H9 (cell line): ENCODE results near the gene CFAP161. TPM values are rescaled to one million over a fixed set of nuclear protein-coding genes. Genes with fewer than 3 reads are reported as not detected.

Experiments
- DNase-seq: peaks from one replicate; pipeline ENCODE4 v3.0.0-alpha.2; 2017
- H2AFZ ChIP-seq: one replicate; pipeline ENCODE4 v1.6.1; 2013; ENCODE audit warnings: mild to moderate bottlenecking, low read length, control low read depth, moderate library complexity
- H2AK5ac ChIP-seq: 2 replicates; pipeline ENCODE4 v1.6.1; 2013; ENCODE audit warnings: low read length, control low read depth, mixed read lengths; ENCODE audit not compliant: insufficient read length
- H2BK120ac ChIP-seq: one replicate; pipeline ENCODE4 v1.6.1; 2013; ENCODE audit warnings: low read depth, mild to moderate bottlenecking, low read length, control low read depth, inconsistent platforms; ENCODE audit not compliant: poor library complexity, severe bottlenecking
- H2BK12ac ChIP-seq: 2 replicates; pipeline ENCODE4 v1.6.1; 2013; ENCODE audit warnings: low read length, control low read depth, mixed read lengths, low read depth; ENCODE audit not compliant: insufficient read length
- H2BK15ac ChIP-seq: 2 replicates; pipeline ENCODE4 v1.6.1; 2013; ENCODE audit warnings: low read depth, low read length, control low read depth
- H2BK20ac ChIP-seq: one replicate; pipeline ENCODE4 v1.6.1; 2013; ENCODE audit warnings: low read depth, mild to moderate bottlenecking, low read length, control low read depth, inconsistent platforms; ENCODE audit not compliant: poor library complexity, severe bottlenecking
- H2BK5ac ChIP-seq: 2 replicates; pipeline ENCODE4 v1.6.1; 2013; ENCODE audit warnings: low read length, control low read depth, mixed read lengths; ENCODE audit not compliant: insufficient read length
- H3K14ac ChIP-seq: 2 replicates; pipeline ENCODE4 v1.6.1; 2013; ENCODE audit warnings: low read length, control low read depth; ENCODE audit not compliant: insufficient read depth
- H3K18ac ChIP-seq: 2 replicates; pipeline ENCODE4 v1.6.1; 2013; ENCODE audit warnings: low read depth, mild to moderate bottlenecking, mixed read lengths, low read length, control low read depth; ENCODE audit not compliant: insufficient read length
- H3K23ac ChIP-seq: 2 replicates; pipeline ENCODE4 v1.6.1; 2013; ENCODE audit warnings: low read length, control low read depth, mixed read lengths, low read depth; ENCODE audit not compliant: insufficient read length
- H3K23me2 ChIP-seq: 2 replicates; pipeline ENCODE4 v1.6.1; 2013; ENCODE audit warnings: low read depth, mild to moderate bottlenecking, mixed read lengths, low read length, control low read depth; ENCODE audit not compliant: insufficient read length, poor library complexity, severe bottlenecking
- H3K27ac ChIP-seq: 2 replicates; pipeline ENCODE4 v1.5.1; 2013; ENCODE audit warnings: low read length, control low read depth, mixed read lengths, low read depth; ENCODE audit not compliant: insufficient read length
- H3K27me3 ChIP-seq: 2 replicates; pipeline ENCODE4 v1.6.1; 2013; ENCODE audit warnings: low read length, control low read depth, inconsistent platforms; ENCODE audit not compliant: insufficient read depth
- H3K4ac ChIP-seq: 2 replicates; pipeline ENCODE4 v1.6.1; 2013; ENCODE audit warnings: low read depth, mild to moderate bottlenecking, control low read depth, inconsistent platforms, low read length, moderate library complexity
- H3K4me1 ChIP-seq: 2 replicates; pipeline ENCODE4 v1.6.1; 2013; ENCODE audit warnings: low read length, control low read depth, inconsistent platforms; ENCODE audit not compliant: insufficient read depth
- H3K4me2 ChIP-seq: 2 replicates; pipeline ENCODE4 v1.6.1; 2013; ENCODE audit warnings: low read length, control low read depth, mixed read lengths; ENCODE audit not compliant: insufficient read length, insufficient read depth
- H3K56ac ChIP-seq: 2 replicates; pipeline ENCODE4 v1.6.1; 2013; ENCODE audit warnings: low read depth, mild to moderate bottlenecking, mixed read lengths, low read length, control low read depth; ENCODE audit not compliant: insufficient read length
- H3K79me1 ChIP-seq: 2 replicates; pipeline ENCODE4 v1.6.1; 2013; ENCODE audit warnings: low read depth, mild to moderate bottlenecking, moderate library complexity, low read length, control low read depth, inconsistent platforms; ENCODE audit not compliant: insufficient read depth, poor library complexity, severe bottlenecking
- H3K79me2 ChIP-seq: 2 replicates; pipeline ENCODE4 v1.6.1; 2013; ENCODE audit warnings: low read length, control low read depth, inconsistent platforms; ENCODE audit not compliant: insufficient read depth
- H3K9ac ChIP-seq: 2 replicates; pipeline ENCODE4 v1.6.1; 2013; ENCODE audit warnings: low read length, control low read depth, mixed read lengths; ENCODE audit not compliant: insufficient read length; ENCODE audit errors: extremely low read depth
- H3K9me3 ChIP-seq: one replicate; pipeline ENCODE4 v1.6.1; 2013; ENCODE audit warnings: low read depth, low read length, inconsistent platforms; ENCODE audit not compliant: control insufficient read depth
- H3T11ph ChIP-seq: one replicate; pipeline ENCODE4 v1.6.1; 2013; ENCODE audit warnings: mild to moderate bottlenecking, low read length, control low read depth, inconsistent platforms
- H4K20me1 ChIP-seq: one replicate; pipeline ENCODE4 v1.6.1; 2013; ENCODE audit not compliant: control insufficient read depth, insufficient read length, insufficient read depth
- H4K5ac ChIP-seq: 2 replicates; pipeline ENCODE4 v1.6.1; 2013; ENCODE audit warnings: low read depth, mild to moderate bottlenecking, mixed read lengths, low read length, control low read depth; ENCODE audit not compliant: insufficient read length
- H4K8ac ChIP-seq: replicated peaks from 2 replicates; pipeline ENCODE4 v1.6.1; 2013; ENCODE audit warnings: low read length, control low read depth, mixed read lengths, low read depth; ENCODE audit not compliant: insufficient read length
- H4K91ac ChIP-seq: 2 replicates; pipeline ENCODE4 v1.6.1; 2013; ENCODE audit warnings: low read depth, mild to moderate bottlenecking, moderate library complexity, mixed read lengths, low read length, control low read depth; ENCODE audit not compliant: insufficient read length
- H3K27ac Mint-ChIP-seq, 3 experiments: 2 replicates in 2 of 3; 3 replicates in 1 of 3; pipeline ENCODE4 v1.8.0; 2020 to 2021; ENCODE audit warnings: mixed read lengths in 3 of 3, mild to moderate bottlenecking in 1 of 3, moderate library complexity in 1 of 3
- H3K27me3 Mint-ChIP-seq: 2 replicates; pipeline ENCODE4 v1.8.0; 2021; ENCODE audit warnings: low read depth, mild to moderate bottlenecking, moderate library complexity, mixed read lengths
- H3K36me3 Mint-ChIP-seq, 3 experiments: 2 replicates in 2 of 3; 3 replicates in 1 of 3; pipeline ENCODE4 v1.8.0; 2020 to 2021; ENCODE audit warnings: low read depth in 3 of 3, mixed read lengths in 3 of 3; ENCODE audit not compliant: insufficient read depth in 1 of 3
- H3K4me1 Mint-ChIP-seq, 2 experiments: 2 replicates each; pipeline ENCODE4 v1.8.0; 2020; ENCODE audit warnings: mixed read lengths in 2 of 2
- H3K4me3 Mint-ChIP-seq, 2 experiments: 2 replicates in 1 of 2; 3 replicates in 1 of 2; pipeline ENCODE4 v1.8.0; 2020 to 2021; ENCODE audit warnings: mild to moderate bottlenecking in 2 of 2, mixed read lengths in 2 of 2, moderate library complexity in 1 of 2
- H3K9me3 Mint-ChIP-seq, 2 experiments: 2 replicates in 1 of 2; 3 replicates in 1 of 2; pipeline ENCODE4 v1.8.0; 2020; ENCODE audit warnings: mild to moderate bottlenecking in 2 of 2, mixed read lengths in 2 of 2, moderate library complexity in 1 of 2
- WGBS: extraction: QIAGEN DNeasy Blood & Tissue Kit; methylation state at CpG from one replicate; pipeline ENCODE4 v1.1.7; 2013; ENCODE audit warnings: missing lambda C conversion rate, low lambda C conversion rate, mixed read lengths; ENCODE audit not compliant: insufficient read length; ENCODE audit errors: extremely low coverage; 5-methylcytosine and 5-hydroxymethylcytosine counted together
- total RNA-seq: library from RNA; stranded (reverse); gene quantifications from 2 replicates; pipeline ENCODE4 v1.2.1, GENCODE V29; 2021
- TF ChIP-seq, protein P1 (sequence below): fragments of 200-600 bp; sonication (generic); conservative IDR thresholded peaks from 3 replicates; pipeline ENCODE4 v1.8.0; 2021; ENCODE audit warnings: antibody characterized with exemption, mild to moderate bottlenecking

CFAP161 gene
- total RNA-seq, 1 experiment from 2014 or later: 0.24 TPM

DNA sequence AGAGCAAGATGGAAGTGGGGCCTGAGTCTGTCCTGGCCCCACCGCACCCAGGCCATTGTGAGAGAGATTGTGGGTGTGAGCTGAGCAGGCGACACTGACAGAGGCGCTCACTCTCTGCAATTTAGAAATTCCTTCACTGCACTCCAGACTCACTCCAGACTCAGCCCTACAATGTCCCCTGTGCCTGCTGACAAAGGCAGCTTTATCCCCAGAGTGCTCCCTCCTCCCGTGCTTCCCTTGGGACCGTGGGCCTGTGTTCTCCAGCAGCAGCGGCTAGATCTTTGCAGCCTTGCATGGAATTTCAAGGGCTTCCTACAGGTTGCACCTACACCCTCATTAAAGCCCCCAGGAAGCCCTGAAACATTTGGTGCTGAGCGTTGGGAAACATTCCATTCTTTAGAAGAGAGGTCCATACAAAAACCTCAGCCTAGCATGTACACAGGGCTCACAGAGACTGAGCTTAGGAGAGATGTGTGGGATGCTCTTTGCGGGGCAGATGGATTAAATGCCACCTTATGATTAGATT is 61.3 kb downstream of the CFAP161 start:
- peaks cover 12% of the 10 kb centered on the region for H3K27me3 Mint-ChIP-seq
- TF ChIP-seq, protein P1, sequence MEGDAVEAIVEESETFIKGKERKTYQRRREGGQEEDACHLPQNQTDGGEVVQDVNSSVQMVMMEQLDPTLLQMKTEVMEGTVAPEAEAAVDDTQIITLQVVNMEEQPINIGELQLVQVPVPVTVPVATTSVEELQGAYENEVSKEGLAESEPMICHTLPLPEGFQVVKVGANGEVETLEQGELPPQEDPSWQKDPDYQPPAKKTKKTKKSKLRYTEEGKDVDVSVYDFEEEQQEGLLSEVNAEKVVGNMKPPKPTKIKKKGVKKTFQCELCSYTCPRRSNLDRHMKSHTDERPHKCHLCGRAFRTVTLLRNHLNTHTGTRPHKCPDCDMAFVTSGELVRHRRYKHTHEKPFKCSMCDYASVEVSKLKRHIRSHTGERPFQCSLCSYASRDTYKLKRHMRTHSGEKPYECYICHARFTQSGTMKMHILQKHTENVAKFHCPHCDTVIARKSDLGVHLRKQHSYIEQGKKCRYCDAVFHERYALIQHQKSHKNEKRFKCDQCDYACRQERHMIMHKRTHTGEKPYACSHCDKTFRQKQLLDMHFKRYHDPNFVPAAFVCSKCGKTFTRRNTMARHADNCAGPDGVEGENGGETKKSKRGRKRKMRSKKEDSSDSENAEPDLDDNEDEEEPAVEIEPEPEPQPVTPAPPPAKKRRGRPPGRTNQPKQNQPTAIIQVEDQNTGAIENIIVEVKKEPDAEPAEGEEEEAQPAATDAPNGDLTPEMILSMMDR: no peak
- H3K79me1 ChIP-seq: no peaks in the 10 kb centered on the region

More for the DNA sequence above, 61.3 kb downstream of the CFAP161 start:
- no peak overlapping the region for H2BK5ac ChIP-seq
- no peak overlapping the region for H3K23ac ChIP-seq
- no peak overlapping the region for H2BK20ac ChIP-seq
- no peak overlapping the region for H3K9ac ChIP-seq
- Mint-ChIP-seq H3K36me3 (no peaks in the 10 kb centered on the region), H3K27ac (no peak overlapping the region; a peak in 2 of 7 replicates), H3K4me1 (peaks cover 13 to 25% of the 10 kb centered on the region in 2 experiments; a peak in 3 of 4 replicates), H3K4me3 (no peak overlapping the region), H3K9me3 (no peaks in the 10 kb centered on the region)
- H3K56ac ChIP-seq: no peak overlapping the region
- no peak overlapping the region for H2BK120ac ChIP-seq
- no peaks in the 10 kb centered on the region for H3K27me3 ChIP-seq
- H4K20me1 ChIP-seq: no peaks in the 10 kb centered on the region
- H3K18ac ChIP-seq: no peak overlapping the region
- no peak overlapping the region for H3K4ac ChIP-seq
- H3K79me2 ChIP-seq: no peaks in the 10 kb centered on the region
- H3T11ph ChIP-seq: no peak overlapping the region
- H4K91ac ChIP-seq: no peak overlapping the region
- no peaks in the 10 kb centered on the region for H3K23me2 ChIP-seq
- H2BK12ac ChIP-seq: no peak overlapping the region
- no peaks in the 10 kb centered on the region for H3K4me1 ChIP-seq
- no peak overlapping the region for H4K5ac ChIP-seq
- no peaks in the 10 kb centered on the region for H3K9me3 ChIP-seq
- WGBS: no CpG with 5 or more reads among the region's 8 CpGs
- no peak overlapping the region for H3K14ac ChIP-seq
- no peak overlapping the region for H2AFZ ChIP-seq
- no peak overlapping the region for H3K27ac ChIP-seq
- H3K4me2 ChIP-seq: no peak overlapping the region
- DNase-seq: no peak
- no peak overlapping the region for H2BK15ac ChIP-seq
- no peak overlapping the region for H4K8ac ChIP-seq
- no peak overlapping the region for H2AK5ac ChIP-seq
